HL-60/S4 (cell line): ENCODE measurements around the gene BHLHE23.

ENCODE experiments used
- in situ Hi-C: fragments of 300-500 bp; cut with MboI; formaldehyde crosslinking; loops from 2 replicates; pipeline ENCODE4 v1.14.3; 2022; ENCODE audit warnings: low sequenced_read_pairs

BHLHE23 gene

GRCh38 chr20:63006540-63007359 is at the start of gene BHLHE23:
Gene BHLHE23 (minus strand): TSS chr20:63006964. CDS start chr20:63006774, 190 bp downstream.
- in situ Hi-C loops: no loop called here

GRCh38 chr20:63055575-63056235 is 48.9 kb upstream of the BHLHE23 start:
- in situ Hi-C loops: no loop called here

GRCh38 chr20:63054681-63055240 is 48.0 kb upstream of the BHLHE23 start:
- in situ Hi-C loops: no loop called here

- in situ Hi-C loops: no loop called here
These were observed 47.3 kb upstream of the BHLHE23 start for GRCh38 chr20:63054103-63054474.

GRCh38 chr20:63053432-63054102 is 46.8 kb upstream of the BHLHE23 start:
- in situ Hi-C loops: no loop called here

- in situ Hi-C loops: no loop called here
These were observed 46.0 kb upstream of the BHLHE23 start for GRCh38 chr20:63052571-63053431.

- in situ Hi-C loops: no loop called here
These were observed 45.1 kb upstream of the BHLHE23 start for GRCh38 chr20:63051911-63052310.

GRCh38 chr20:63051186-63051860 is 44.6 kb upstream of the BHLHE23 start:
- in situ Hi-C loops: no loop called here

GRCh38 chr20:63050406-63050805 is 43.6 kb upstream of the BHLHE23 start:
- in situ Hi-C loops: no loop called here

GRCh38 chr20:63049561-63050221 is 42.9 kb upstream of the BHLHE23 start:
- in situ Hi-C loops: no loop called here

GRCh38 chr20:63049191-63049518 is 42.4 kb upstream of the BHLHE23 start:
- in situ Hi-C loops: no loop called here

GRCh38 chr20:63048516-63049190 is 41.9 kb upstream of the BHLHE23 start:
- in situ Hi-C loops: no loop called here

- in situ Hi-C loops: no loop called here
These were observed 41.2 kb upstream of the BHLHE23 start for GRCh38 chr20:63047946-63048345.

- in situ Hi-C loops: no loop called here
These were observed 40.5 kb upstream of the BHLHE23 start for GRCh38 chr20:63047267-63047666.

- in situ Hi-C loops: no loop called here
These were observed 40.1 kb upstream of the BHLHE23 start for GRCh38 chr20:63046841-63047240.

- in situ Hi-C loops: no loop called here
These were observed 39.2 kb upstream of the BHLHE23 start for GRCh38 chr20:63045991-63046390.

- in situ Hi-C loops: no loop called here
These were observed 38.6 kb upstream of the BHLHE23 start for GRCh38 chr20:63045401-63045800.

GRCh38 chr20:63044605-63045004 is 37.8 kb upstream of the BHLHE23 start:
- in situ Hi-C loops: no loop called here

GRCh38 chr20:63044204-63044600 is 37.4 kb upstream of the BHLHE23 start:
- in situ Hi-C loops: no loop called here
